GM12891 (cell line): ENCODE results near the gene ARMH1.

ENCODE experiments used
- PAX5 ChIP-seq: IDR thresholded peaks from 2 replicates; pipeline ENCODE4 v1.6.1; 2011; ENCODE audit warnings: low read length, moderate library complexity, mild to moderate bottlenecking; ENCODE audit not compliant: insufficient read depth, severe bottlenecking
- POLR2A ChIP-seq: IDR thresholded peaks from 2 replicates; pipeline ENCODE4 v1.6.1; 2011; ENCODE audit warnings: low read depth, low read length, control low read depth
- POLR2AphosphoS5 ChIP-seq: IDR thresholded peaks from 2 replicates; pipeline ENCODE4 v1.6.1; 2011; ENCODE audit warnings: low read depth, low read length, control low read depth
- POU2F2 ChIP-seq: IDR thresholded peaks from 2 replicates; pipeline ENCODE4 v1.6.1; 2011; ENCODE audit warnings: low read depth, mild to moderate bottlenecking, control low read depth, low read length, moderate library complexity
- SPI1 ChIP-seq: IDR thresholded peaks from 2 replicates; pipeline ENCODE4 v1.6.1; 2011; ENCODE audit warnings: low read depth, low read length, control low read depth
- TAF1 ChIP-seq: IDR thresholded peaks from 2 replicates; pipeline ENCODE4 v1.6.1; 2011; ENCODE audit warnings: low read depth, low read length, control low read depth

- TF ChIP-seq POLR2A (no peak), TAF1 (no peak), PAX5 (no peak), POLR2AphosphoS5 (no peak), SPI1 (no peak), POU2F2 (no peak)
Observed at GRCh38 chr1:44759077-44759476, 84.6 kb downstream of the ARMH1 start.
